ENCODE results near the gene PIK3R5. TPM values are rescaled to one million over a fixed set of nuclear protein-coding genes. Genes with fewer than 3 reads are reported as not detected.

Gene PIK3R5
- total RNA-seq, 1 experiment from 2014 or later = 0.09 TPM

GRCh38 chr17:8914554-8914953 lies 51.0 kb downstream of the PIK3R5 start:
- intact Hi-C loops (cut with micrococcal nuclease; ENCODE audit: unreplicated experiment) = no loop called here
- CTCF ChIA-PET = no interaction called here
- DNase-seq (ENCODE audit: low spot score) = no peak

GRCh38 chr17:8913879-8914278 lies 51.6 kb downstream of the PIK3R5 start:
- TF ChIP-seq EZH2 (IDR thresholded peaks at IDR 0.05; ENCODE audit: borderline replicate concordance, low read depth, low read length, poor library complexity, severe bottlenecking) = no peak
- no peak for TF ChIP-seq CTCF (conservative IDR thresholded peaks at IDR 0.05; ENCODE audit: low read depth, low read length)
- BruUV-seq (replicated peaks) = no TSS peak
- no peak for DNase-seq (ENCODE audit: low spot score)
- CTCF ChIA-PET = no interaction called here
- Histone ChIP-seq H3K27ac (ENCODE audit: low read depth, low read length, poor library complexity, severe bottlenecking) (no peak overlapping the region), H3K4me1 (ENCODE audit: insufficient read depth, low read length, poor library complexity, severe bottlenecking) (no peaks in the 10 kb centered on the region), H3K4me3 (ENCODE audit: low read depth, low read length, poor library complexity, severe bottlenecking) (no peak overlapping the region), H3K27me3 (replicated peaks; ENCODE audit: insufficient read depth, low read depth, low read length, poor library complexity) (peaks cover 13% of the 10 kb centered on the region), H3K9me3 (ENCODE audit: low read depth, low read length, poor library complexity, severe bottlenecking) (peaks cover 9% of the 10 kb centered on the region), H3K36me3 (ENCODE audit: insufficient read depth, low read length, poor library complexity, severe bottlenecking) (no peaks in the 10 kb centered on the region)
- intact Hi-C loops (cut with micrococcal nuclease; ENCODE audit: unreplicated experiment) = no loop called here
- POLR2A ChIA-PET (ENCODE audit: low non-redundant PET) = no interaction called here

More at GRCh38 chr17:8914554-8914953, 51.0 kb downstream of the PIK3R5 start:
- Histone ChIP-seq H3K36me3 (ENCODE audit: insufficient read depth, low read length, poor library complexity, severe bottlenecking) (no peaks in the 10 kb centered on the region), H3K9me3 (ENCODE audit: low read depth, low read length, poor library complexity, severe bottlenecking) (peaks cover 10% of the 10 kb centered on the region), H3K27ac (ENCODE audit: low read depth, low read length, poor library complexity, severe bottlenecking) (no peak overlapping the region), H3K4me1 (ENCODE audit: insufficient read depth, low read length, poor library complexity, severe bottlenecking) (no peaks in the 10 kb centered on the region), H3K27me3 (replicated peaks; ENCODE audit: insufficient read depth, low read depth, low read length, poor library complexity) (peaks cover 13% of the 10 kb centered on the region), H3K4me3 (ENCODE audit: low read depth, low read length, poor library complexity, severe bottlenecking) (no peak overlapping the region)
- POLR2A ChIA-PET (ENCODE audit: low non-redundant PET) = no interaction called here
- TF ChIP-seq EZH2 (IDR thresholded peaks at IDR 0.05; ENCODE audit: borderline replicate concordance, low read depth, low read length, poor library complexity, severe bottlenecking) (no peak), CTCF (conservative IDR thresholded peaks at IDR 0.05; ENCODE audit: low read depth, low read length) (no peak)
- no TSS peak for BruUV-seq (replicated peaks)

- Histone ChIP-seq H3K4me1 (ENCODE audit: insufficient read depth, low read length, poor library complexity, severe bottlenecking) (no peaks in the 10 kb centered on the region), H3K27me3 (replicated peaks; ENCODE audit: insufficient read depth, low read depth, low read length, poor library complexity) (peaks cover 13% of the 10 kb centered on the region), H3K4me3 (ENCODE audit: low read depth, low read length, poor library complexity, severe bottlenecking) (no peak overlapping the region), H3K9me3 (ENCODE audit: low read depth, low read length, poor library complexity, severe bottlenecking) (peaks cover 5% of the 10 kb centered on the region), H3K27ac (ENCODE audit: low read depth, low read length, poor library complexity, severe bottlenecking) (no peak overlapping the region), H3K36me3 (ENCODE audit: insufficient read depth, low read length, poor library complexity, severe bottlenecking) (no peaks in the 10 kb centered on the region)
- intact Hi-C loops (cut with micrococcal nuclease; ENCODE audit: unreplicated experiment) = no loop called here
- ChIA-PET POLR2A (ENCODE audit: low non-redundant PET) (no interaction called here), CTCF (no interaction called here)
- BruUV-seq (replicated peaks) = no TSS peak
- TF ChIP-seq EZH2 (IDR thresholded peaks at IDR 0.05; ENCODE audit: borderline replicate concordance, low read depth, low read length, poor library complexity, severe bottlenecking) = no peak
- no peak for TF ChIP-seq CTCF (conservative IDR thresholded peaks at IDR 0.05; ENCODE audit: low read depth, low read length)
- no peak for DNase-seq (ENCODE audit: low spot score)
Observed at GRCh38 chr17:8913091-8913490, 52.4 kb downstream of the PIK3R5 start.

Data from A673 (cell line).